ENCODE results near the gene UNC5C. TPM values are rescaled to one million over a fixed set of nuclear protein-coding genes. Genes with fewer than 3 reads are reported as not detected.

UNC5C gene
- total RNA-seq, 1 experiment from 2014 or later: 0.11 TPM

DNA sequence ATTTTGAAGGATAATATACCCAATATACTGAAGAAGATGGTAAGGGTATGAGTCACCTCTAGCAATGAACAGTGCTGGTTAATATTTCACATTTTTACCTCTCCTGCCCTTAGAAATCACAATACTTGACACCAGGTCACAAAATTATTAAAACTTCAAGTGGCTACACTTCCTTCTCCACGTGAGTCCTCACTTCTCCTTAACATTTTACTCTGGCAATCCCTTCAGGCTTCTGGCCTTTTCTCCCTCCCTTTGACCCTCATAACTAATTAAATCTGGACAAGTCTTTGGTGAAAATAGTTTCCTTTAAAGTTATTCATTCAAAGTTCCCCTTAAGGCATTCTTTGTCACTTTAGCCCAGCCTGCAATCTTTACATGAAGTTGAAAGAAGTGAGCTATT lies 190.4 kb downstream of the UNC5C start:
- no TSS peak for BruUV-seq (replicated peaks)
- TF ChIP-seq EZH2 (IDR thresholded peaks at IDR 0.05; ENCODE audit: borderline replicate concordance, low read depth, low read length, poor library complexity, severe bottlenecking): no peak
- TF ChIP-seq, protein P1, sequence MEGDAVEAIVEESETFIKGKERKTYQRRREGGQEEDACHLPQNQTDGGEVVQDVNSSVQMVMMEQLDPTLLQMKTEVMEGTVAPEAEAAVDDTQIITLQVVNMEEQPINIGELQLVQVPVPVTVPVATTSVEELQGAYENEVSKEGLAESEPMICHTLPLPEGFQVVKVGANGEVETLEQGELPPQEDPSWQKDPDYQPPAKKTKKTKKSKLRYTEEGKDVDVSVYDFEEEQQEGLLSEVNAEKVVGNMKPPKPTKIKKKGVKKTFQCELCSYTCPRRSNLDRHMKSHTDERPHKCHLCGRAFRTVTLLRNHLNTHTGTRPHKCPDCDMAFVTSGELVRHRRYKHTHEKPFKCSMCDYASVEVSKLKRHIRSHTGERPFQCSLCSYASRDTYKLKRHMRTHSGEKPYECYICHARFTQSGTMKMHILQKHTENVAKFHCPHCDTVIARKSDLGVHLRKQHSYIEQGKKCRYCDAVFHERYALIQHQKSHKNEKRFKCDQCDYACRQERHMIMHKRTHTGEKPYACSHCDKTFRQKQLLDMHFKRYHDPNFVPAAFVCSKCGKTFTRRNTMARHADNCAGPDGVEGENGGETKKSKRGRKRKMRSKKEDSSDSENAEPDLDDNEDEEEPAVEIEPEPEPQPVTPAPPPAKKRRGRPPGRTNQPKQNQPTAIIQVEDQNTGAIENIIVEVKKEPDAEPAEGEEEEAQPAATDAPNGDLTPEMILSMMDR (conservative IDR thresholded peaks at IDR 0.05; ENCODE audit: low read depth, low read length): no peak
- CTCF ChIA-PET: no interaction called here

DNA sequence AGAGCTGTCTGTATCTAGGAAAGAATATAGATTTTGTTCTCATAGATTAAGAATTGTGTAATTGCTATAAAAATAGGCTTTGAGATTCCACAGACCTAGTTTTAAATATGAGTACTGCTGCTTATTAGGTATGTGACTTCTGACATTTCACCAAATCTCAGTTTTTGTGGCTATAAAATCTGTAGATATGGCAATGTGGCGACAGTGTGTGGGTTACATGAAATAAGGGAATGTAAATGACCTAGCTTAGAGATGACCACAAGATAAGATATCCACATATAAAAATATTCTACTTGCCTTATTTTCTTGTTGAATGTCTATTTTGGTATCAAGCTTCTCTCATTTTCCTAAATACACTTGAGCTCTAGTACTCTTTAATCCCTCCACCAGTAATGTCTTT lies 193.8 kb downstream of the UNC5C start:
- no peak for DNase-seq (ENCODE audit: low spot score)
- CTCF ChIA-PET: no interaction called here
- POLR2A ChIA-PET (ENCODE audit: low non-redundant PET): no interaction called here
- no peaks in the 10 kb centered on the region for H3K9me3 ChIP-seq (ENCODE audit: low read depth, low read length, poor library complexity, severe bottlenecking)
- H3K4me3 ChIP-seq (ENCODE audit: low read depth, low read length, poor library complexity, severe bottlenecking): no peak overlapping the region
- BruUV-seq (replicated peaks): no TSS peak
- H3K4me1 ChIP-seq (ENCODE audit: insufficient read depth, low read length, poor library complexity, severe bottlenecking): no peaks in the 10 kb centered on the region
- no peaks in the 10 kb centered on the region for H3K27me3 ChIP-seq (replicated peaks; ENCODE audit: insufficient read depth, low read depth, low read length, poor library complexity)
- H3K27ac ChIP-seq (ENCODE audit: low read depth, low read length, poor library complexity, severe bottlenecking): no peak overlapping the region
- H3K36me3 ChIP-seq (ENCODE audit: insufficient read depth, low read length, poor library complexity, severe bottlenecking): no peaks in the 10 kb centered on the region
- intact Hi-C loops (cut with micrococcal nuclease; ENCODE audit: unreplicated experiment): no loop called here
- TF ChIP-seq, protein P1 (conservative IDR thresholded peaks at IDR 0.05; ENCODE audit: low read depth, low read length): no peak
- no peak for TF ChIP-seq EZH2 (IDR thresholded peaks at IDR 0.05; ENCODE audit: borderline replicate concordance, low read depth, low read length, poor library complexity, severe bottlenecking)

More for the DNA sequence above, 190.4 kb downstream of the UNC5C start:
- POLR2A ChIA-PET (ENCODE audit: low non-redundant PET): no interaction called here
- no peaks in the 10 kb centered on the region for H3K36me3 ChIP-seq (ENCODE audit: insufficient read depth, low read length, poor library complexity, severe bottlenecking)
- no peaks in the 10 kb centered on the region for H3K27me3 ChIP-seq (replicated peaks; ENCODE audit: insufficient read depth, low read depth, low read length, poor library complexity)
- no peaks in the 10 kb centered on the region for H3K9me3 ChIP-seq (ENCODE audit: low read depth, low read length, poor library complexity, severe bottlenecking)
- intact Hi-C loops (cut with micrococcal nuclease; ENCODE audit: unreplicated experiment): no loop called here
- H3K27ac ChIP-seq (ENCODE audit: low read depth, low read length, poor library complexity, severe bottlenecking): no peak overlapping the region
- H3K4me1 ChIP-seq (ENCODE audit: insufficient read depth, low read length, poor library complexity, severe bottlenecking): no peaks in the 10 kb centered on the region
- DNase-seq (ENCODE audit: low spot score): no peak
- H3K4me3 ChIP-seq (ENCODE audit: low read depth, low read length, poor library complexity, severe bottlenecking): no peak overlapping the region

DNA sequence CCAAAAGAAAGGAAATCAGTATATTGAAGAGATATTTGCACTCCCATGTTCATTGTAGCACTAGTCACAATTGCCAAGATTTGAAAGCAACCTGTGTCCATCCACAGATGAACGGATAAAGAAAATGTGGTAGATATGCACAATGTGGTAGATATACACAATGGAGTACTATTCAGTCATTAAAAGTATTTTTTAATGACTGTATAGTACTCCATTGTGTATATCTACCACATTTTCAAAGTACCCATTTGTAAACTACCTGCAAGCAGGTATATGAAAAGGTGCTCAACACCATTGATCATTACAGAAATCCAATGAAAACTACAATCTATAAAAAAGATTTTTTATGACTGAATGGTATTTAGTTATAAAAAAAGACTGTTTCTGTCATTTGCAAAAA lies 200.4 kb downstream of the UNC5C start:
- no TSS peak for BruUV-seq (replicated peaks)
- POLR2A ChIA-PET (ENCODE audit: low non-redundant PET): no interaction called here
- Histone ChIP-seq H3K4me1 (ENCODE audit: insufficient read depth, low read length, poor library complexity, severe bottlenecking) (no peaks in the 10 kb centered on the region), H3K36me3 (ENCODE audit: insufficient read depth, low read length, poor library complexity, severe bottlenecking) (no peaks in the 10 kb centered on the region), H3K27me3 (replicated peaks; ENCODE audit: insufficient read depth, low read depth, low read length, poor library complexity) (no peaks in the 10 kb centered on the region), H3K4me3 (ENCODE audit: low read depth, low read length, poor library complexity, severe bottlenecking) (no peak overlapping the region), H3K27ac (ENCODE audit: low read depth, low read length, poor library complexity, severe bottlenecking) (no peak overlapping the region), H3K9me3 (ENCODE audit: low read depth, low read length, poor library complexity, severe bottlenecking) (no peaks in the 10 kb centered on the region)
- CTCF ChIA-PET: no interaction called here
- no peak for DNase-seq (ENCODE audit: low spot score)
- no peak for TF ChIP-seq EZH2 (IDR thresholded peaks at IDR 0.05; ENCODE audit: borderline replicate concordance, low read depth, low read length, poor library complexity, severe bottlenecking)
- TF ChIP-seq, protein P1 (conservative IDR thresholded peaks at IDR 0.05; ENCODE audit: low read depth, low read length): no peak
- intact Hi-C loops (cut with micrococcal nuclease; ENCODE audit: unreplicated experiment): no loop called here
